NB4 (cell line): ENCODE measurements around the gene ADISSP.

ENCODE experiments used
- DNase-seq: peaks from one replicate; pipeline ENCODE4 v3.0.0; 2010; ENCODE audit warnings: low read depth
- H3K4me3 ChIP-seq: one replicate; pipeline ENCODE4 v1.5.1; 2011; ENCODE audit warnings: mild to moderate bottlenecking, low read depth, low read length, moderate library complexity
- MYC ChIP-seq: IDR thresholded peaks from 2 replicates; pipeline ENCODE4 v1.6.1; 2011; ENCODE audit warnings: low read depth, low read length
- POLR2A ChIP-seq: IDR thresholded peaks from 2 replicates; pipeline ENCODE4 v1.6.1; 2011; ENCODE audit warnings: mild to moderate bottlenecking; ENCODE audit not compliant: insufficient read length; ENCODE audit errors: extremely low read depth
- TF ChIP-seq, protein P1 (sequence below): IDR thresholded peaks from 2 replicates; pipeline ENCODE4 v1.6.1; 2011; ENCODE audit warnings: low read depth, low read length
- TF ChIP-seq, protein P2 (sequence below): IDR thresholded peaks from one replicate; pipeline ENCODE4 v1.5.1; 2012; ENCODE audit warnings: low read depth, low read length

The ADISSP gene

DNA sequence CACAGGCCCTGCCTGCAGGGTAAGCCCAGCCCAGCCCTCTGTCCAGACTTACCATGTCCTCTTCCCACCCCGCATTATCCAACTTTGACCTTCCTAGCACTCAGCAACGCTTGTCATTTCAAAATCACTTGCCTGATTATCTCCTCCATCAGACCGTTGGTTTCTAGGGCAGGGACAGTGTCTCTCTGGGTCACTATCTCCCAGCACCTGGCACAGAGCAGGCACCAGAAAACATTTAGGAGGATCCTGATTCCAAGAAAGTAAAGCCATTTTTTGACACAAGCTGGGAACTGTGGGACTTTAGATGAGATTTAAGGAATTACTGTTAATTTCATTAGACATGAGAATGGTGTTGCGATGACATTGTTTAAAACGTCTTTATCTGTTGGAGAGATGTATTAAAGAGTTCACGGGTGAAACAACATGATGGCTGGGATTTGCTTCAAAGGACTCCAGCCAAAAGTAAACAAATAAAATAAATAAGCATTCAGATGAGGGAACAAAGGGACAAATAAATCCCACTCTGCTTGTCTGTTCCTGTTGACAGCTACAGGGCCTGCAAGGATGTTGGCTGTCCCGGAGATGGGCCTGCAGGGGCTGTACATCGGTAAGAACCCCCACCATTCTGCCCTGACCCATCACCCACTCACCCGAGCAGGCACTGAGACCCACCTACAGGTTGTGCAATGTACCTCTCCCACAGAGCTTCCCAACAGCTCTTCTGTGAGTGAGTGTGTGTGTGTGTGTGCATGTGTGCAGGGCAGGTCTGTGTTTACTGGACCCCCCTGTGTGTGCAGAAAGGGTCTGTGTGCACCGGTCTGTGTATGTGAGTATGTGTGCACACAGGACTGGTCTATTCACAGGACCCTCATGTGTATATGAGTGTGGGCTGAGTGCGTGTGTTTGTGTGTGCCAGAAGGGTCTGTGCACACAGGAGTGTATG lies 29.2 kb downstream of the ADISSP start:
- no peak overlapping the region for H3K4me3 ChIP-seq
- TF ChIP-seq, protein P1, sequence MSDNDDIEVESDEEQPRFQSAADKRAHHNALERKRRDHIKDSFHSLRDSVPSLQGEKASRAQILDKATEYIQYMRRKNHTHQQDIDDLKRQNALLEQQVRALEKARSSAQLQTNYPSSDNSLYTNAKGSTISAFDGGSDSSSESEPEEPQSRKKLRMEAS: no peak
- TF ChIP-seq MYC: no peak
- no peak for TF ChIP-seq POLR2A
- TF ChIP-seq, protein P2, sequence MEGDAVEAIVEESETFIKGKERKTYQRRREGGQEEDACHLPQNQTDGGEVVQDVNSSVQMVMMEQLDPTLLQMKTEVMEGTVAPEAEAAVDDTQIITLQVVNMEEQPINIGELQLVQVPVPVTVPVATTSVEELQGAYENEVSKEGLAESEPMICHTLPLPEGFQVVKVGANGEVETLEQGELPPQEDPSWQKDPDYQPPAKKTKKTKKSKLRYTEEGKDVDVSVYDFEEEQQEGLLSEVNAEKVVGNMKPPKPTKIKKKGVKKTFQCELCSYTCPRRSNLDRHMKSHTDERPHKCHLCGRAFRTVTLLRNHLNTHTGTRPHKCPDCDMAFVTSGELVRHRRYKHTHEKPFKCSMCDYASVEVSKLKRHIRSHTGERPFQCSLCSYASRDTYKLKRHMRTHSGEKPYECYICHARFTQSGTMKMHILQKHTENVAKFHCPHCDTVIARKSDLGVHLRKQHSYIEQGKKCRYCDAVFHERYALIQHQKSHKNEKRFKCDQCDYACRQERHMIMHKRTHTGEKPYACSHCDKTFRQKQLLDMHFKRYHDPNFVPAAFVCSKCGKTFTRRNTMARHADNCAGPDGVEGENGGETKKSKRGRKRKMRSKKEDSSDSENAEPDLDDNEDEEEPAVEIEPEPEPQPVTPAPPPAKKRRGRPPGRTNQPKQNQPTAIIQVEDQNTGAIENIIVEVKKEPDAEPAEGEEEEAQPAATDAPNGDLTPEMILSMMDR: no peak
- no peak for DNase-seq

DNA sequence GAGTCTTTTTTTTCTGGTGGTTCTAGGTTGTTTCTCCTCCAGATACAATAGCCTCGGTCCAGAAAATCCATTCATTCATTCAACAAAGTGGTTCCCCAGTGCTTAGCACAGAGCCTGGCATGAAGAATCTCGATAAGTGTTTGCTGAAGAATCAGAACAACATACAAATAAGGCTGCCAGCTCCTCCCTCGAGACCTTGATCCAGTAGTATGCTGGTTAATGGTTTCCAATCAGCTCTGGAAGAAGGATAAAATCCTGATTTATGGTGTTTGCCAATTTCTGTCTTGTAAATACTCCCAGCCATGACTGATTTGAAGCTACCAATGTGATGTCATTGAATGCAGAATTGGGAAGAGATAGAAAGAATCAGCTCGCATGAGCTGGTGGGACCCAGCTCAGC lies 31.8 kb downstream of the ADISSP start:
- no peak overlapping the region for H3K4me3 ChIP-seq
- no peak for DNase-seq
- TF ChIP-seq, protein P2: no peak
- no peak for TF ChIP-seq MYC

DNA sequence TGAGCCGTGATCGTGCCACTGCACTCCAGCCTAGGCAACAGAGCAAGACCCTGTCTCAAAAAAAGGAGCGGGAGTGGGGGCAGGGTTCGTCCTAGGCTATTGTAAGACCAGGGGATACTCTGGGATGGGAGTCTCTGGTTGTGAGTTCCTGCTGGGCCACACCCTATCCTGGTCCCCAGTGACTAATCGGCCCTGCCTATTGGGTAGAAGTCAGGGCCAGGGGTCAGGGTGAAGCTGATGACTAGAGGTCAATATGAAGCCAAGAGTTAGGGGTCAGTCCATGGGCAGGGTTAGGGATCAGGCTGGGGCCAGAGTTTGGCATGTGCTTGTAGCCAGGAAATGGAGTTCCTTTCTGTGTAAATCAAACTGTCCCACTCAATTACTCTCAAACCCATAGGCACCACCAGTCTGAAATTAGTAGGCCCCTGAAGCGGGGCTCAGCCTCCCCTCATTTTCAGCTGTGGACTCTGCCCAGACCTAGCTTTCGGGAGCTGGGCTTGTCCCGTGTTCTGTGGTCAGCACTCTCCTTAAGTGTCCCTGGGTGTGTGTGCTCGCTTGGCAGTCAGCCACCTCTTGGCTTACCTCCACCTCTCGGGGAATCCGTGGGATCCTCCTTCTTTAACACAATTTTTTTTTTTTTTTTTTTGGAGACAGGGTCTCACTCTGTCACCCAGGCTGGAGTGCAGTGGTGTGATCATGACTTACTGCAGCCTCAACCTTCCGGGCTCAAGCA lies 33.3 kb downstream of the ADISSP start:
- DNase-seq: no peak
- TF ChIP-seq, protein P1: no peak
- TF ChIP-seq, protein P2: no peak
- no peak for TF ChIP-seq MYC
- no peak for TF ChIP-seq POLR2A

DNA sequence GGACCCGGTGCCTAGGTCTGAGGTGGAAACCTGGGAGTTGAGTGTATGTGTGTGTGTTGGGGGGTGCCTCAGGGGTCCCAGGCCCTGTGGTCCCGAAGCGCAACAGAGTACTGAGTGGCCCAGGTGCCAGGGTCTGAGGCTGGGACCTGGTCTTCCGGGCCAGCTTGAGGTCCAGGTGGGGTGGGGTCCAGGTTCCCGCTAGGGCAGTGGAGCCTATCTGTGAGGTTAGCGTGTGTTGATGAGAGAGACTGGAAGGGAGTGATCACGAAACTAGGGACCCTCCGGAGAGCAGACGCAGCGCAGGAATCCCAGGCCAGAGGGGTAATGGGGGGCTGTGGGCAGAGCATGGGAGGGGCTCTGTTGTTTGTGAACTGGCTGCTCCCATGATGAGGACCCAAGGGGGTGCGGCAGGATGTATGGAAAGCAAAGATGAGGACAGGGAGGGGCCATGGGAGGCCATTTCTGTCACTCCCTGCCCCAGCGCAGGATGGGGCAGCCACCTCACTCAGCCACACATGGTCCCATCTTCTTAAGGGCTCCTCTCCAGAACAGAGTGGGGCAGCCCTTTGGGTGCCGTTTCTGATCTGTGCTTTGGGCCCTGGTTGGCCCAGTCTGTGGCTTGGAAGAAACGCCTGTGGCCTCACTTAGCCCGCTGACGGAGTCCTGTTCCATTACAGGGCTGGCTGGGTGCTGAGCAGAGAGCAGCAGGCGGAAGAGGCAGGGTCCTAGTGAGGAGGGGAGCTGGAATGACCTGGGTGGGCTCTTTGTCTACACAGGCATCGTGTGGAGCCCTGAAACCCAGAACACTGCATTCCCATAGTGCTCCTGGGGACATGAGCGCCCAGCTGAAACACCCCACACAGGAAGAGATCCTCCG lies 34.2 kb downstream of the ADISSP start:
- DNase-seq: no peak
- TF ChIP-seq POLR2A (no peak), MYC (no peak)
- TF ChIP-seq, protein P2: no peak
- TF ChIP-seq, protein P1: no peak
- H3K4me3 ChIP-seq: no peak overlapping the region

More for the DNA sequence above, 33.3 kb downstream of the ADISSP start:
- H3K4me3 ChIP-seq: no peak overlapping the region

DNA sequence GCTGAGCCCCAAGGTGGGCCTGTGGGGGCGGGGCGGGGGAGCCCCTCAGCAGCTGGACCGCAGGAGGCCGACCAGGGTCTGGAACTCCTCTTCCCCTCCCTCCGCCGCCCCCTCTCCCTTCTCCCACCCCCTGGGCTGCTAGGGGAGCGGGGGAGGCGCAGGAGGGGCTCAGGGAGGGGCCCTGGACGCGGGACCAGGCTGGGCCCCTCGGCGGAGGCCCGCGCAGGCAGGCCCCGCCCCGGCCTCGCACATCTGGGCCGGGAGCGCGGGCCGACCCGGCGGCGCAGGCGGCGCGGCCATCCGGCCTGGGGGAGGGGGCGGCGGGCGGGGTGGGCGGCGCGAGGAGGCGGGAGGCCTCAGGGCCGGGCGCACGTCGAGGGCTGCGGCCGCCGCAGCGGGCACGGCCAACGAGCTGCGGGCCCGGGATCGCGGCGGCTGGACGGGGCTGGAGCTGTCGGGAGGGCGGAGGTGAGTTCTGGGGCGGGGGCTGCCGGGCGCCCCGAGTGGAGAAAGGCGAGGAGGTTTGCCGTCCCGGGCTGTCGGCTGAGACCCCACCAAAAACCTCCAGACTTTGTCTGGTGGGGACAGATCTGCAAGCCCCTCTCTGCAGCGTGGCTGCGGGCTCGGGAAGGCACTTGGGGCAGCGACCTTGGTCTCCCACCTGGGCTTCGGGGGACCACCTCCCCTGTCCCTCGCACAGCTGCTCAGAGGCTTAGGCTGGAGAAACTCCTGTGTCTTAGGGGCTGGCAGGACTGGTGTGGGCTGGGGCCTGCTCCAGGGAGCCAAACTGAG lies 35.0 kb downstream of the ADISSP start, which contains the start of gene HSPA12B:
Gene HSPA12B (plus strand): TSS at position 359 of the 792 bp plus-strand sequence. CDS start 5,990 bp downstream, outside the sequence.
- TF ChIP-seq, protein P1: no peak
- no peak for TF ChIP-seq MYC
- TF ChIP-seq, protein P2: no peak
- no peak for TF ChIP-seq POLR2A
- H3K4me3 ChIP-seq: no peak within 1 kb of the TSS
- no peak for DNase-seq
